ENCODE data around the gene MAML2.

Gene MAML2

GRCh38 chr11:96257036-96257435 is 86.0 kb downstream of the MAML2 start:
- no peak for TF ChIP-seq CTCF (conservative IDR thresholded peaks at IDR 0.05; ENCODE audit: low read depth, low read length)
- H3K4me3 ChIP-seq (ENCODE audit: low read length), result no peak overlapping the region
- DNase-seq (ENCODE audit: low read depth), result no peak

DNA sequence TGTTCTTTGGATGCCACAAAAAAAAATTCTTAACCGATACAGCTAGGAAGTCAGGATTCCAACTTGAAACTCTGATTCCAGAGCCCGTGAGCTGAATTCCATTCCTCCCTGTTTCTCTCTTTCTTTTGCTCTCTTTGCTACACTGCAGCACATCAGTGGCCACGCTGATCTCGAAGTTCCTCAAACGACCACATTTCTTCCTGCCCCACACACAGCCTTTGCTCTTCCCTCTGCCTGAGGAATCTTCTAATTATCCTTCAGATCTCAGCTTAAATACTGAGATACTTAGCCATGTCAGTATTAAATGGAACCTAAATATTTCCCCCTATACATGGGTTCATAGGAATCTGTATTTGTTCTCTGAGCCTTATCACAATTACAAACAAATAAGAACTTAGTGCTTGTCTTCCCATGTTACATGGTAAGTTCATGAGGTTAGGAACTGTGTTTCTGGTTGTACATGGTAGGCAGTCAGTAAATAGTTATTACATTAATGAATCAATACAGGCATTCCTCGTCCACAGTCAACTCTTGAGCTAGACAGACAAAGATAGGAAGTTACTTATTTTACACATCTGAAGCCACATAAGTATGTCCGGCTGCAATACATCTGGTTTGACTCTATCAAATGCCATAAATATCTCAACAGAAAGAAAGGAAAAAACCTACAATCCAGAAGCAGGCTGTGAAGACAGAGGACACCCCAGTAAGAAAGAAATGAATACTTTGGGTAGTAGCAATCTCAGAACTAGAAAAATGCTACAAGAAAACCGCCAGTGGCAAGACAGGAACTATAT is 86.6 kb downstream of the MAML2 start:
- H3K4me3 ChIP-seq (ENCODE audit: low read length), result no peak overlapping the region
- TF ChIP-seq CTCF (conservative IDR thresholded peaks at IDR 0.05; ENCODE audit: low read depth, low read length), result no peak

GRCh38 chr11:96254854-96255253 is 88.1 kb downstream of the MAML2 start:
- TF ChIP-seq CTCF (conservative IDR thresholded peaks at IDR 0.05; ENCODE audit: low read depth, low read length), result no peak
- H3K4me3 ChIP-seq (ENCODE audit: low read length), result no peak overlapping the region
- DNase-seq (ENCODE audit: low read depth), result no peak

More for the DNA sequence above, 86.6 kb downstream of the MAML2 start:
- DNase-seq (ENCODE audit: low read depth), result no peak

GRCh38 chr11:96254087-96254486 is 88.9 kb downstream of the MAML2 start:
- H3K4me3 ChIP-seq (ENCODE audit: low read length), result peak overlapping the region; percentile 21
- peak; percentile 67 for DNase-seq (ENCODE audit: low read depth)
- no peak for TF ChIP-seq CTCF (conservative IDR thresholded peaks at IDR 0.05; ENCODE audit: low read depth, low read length)

- no peak for DNase-seq (ENCODE audit: low read depth)
- TF ChIP-seq CTCF (conservative IDR thresholded peaks at IDR 0.05; ENCODE audit: low read depth, low read length), result no peak
- no peak overlapping the region for H3K4me3 ChIP-seq (ENCODE audit: low read length)
These were observed 96.1 kb downstream of the MAML2 start for GRCh38 chr11:96246718-96247552.

DNA sequence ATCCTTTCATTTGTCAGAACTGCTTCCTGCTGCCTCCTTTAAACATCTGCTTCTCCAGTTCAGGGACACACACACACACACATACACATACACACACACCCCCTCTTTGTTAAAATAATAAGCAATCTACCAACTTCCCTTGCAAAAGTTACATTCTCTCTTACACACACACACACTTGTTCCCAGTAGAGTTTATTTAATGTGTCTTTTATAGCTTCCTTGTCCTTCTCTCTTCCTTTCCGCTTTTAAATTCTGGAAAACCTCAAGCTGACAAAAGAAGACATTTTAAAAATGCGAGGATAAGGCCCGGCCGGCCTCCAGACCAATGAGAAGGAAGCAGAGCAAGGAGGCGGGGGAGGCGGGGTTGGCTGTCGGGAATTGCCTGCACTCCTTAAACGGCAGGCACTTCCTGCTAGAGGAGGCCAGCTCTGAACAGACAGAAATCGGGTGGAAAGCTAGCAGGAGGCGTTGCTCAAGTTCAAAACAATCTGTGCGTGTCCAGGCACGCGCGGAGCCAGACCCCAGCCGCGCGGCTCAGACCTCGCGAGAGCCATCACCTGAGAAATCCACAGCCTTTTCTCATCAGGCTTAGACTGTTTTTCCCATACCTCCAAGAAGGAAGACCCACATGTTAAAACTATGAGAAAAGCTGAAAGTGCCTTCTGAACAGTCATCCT is 99.9 kb downstream of the MAML2 start:
- no peak for TF ChIP-seq CTCF (conservative IDR thresholded peaks at IDR 0.05; ENCODE audit: low read depth, low read length)
- DNase-seq (ENCODE audit: low read depth), result peak; percentile 93

More for the DNA sequence above, 99.9 kb downstream of the MAML2 start:
- H3K4me3 ChIP-seq (ENCODE audit: low read length), result peak overlapping the region; percentile 47
